GM18507 (cell line): Measurements from ENCODE around the gene TTC23.
"Not testable (repeated sequence)": the region's sequence is repeated elsewhere in the genome, so short reads cannot be mapped to it uniquely, and the experiment has no call there.

ENCODE experiments used
- DNase-seq: peaks from one replicate; pipeline ENCODE4 v3.0.0; 2011; ENCODE audit warnings: low read depth; ENCODE audit not compliant: insufficient read length; ENCODE audit errors: extremely low spot score
- FAIRE-seq: peaks from 2 replicates; lab custom pipeline; 2011; peaks lifted over from hg19 to GRCh38; lab: Jason Lieb, UNC

The TTC23 gene

DNA sequence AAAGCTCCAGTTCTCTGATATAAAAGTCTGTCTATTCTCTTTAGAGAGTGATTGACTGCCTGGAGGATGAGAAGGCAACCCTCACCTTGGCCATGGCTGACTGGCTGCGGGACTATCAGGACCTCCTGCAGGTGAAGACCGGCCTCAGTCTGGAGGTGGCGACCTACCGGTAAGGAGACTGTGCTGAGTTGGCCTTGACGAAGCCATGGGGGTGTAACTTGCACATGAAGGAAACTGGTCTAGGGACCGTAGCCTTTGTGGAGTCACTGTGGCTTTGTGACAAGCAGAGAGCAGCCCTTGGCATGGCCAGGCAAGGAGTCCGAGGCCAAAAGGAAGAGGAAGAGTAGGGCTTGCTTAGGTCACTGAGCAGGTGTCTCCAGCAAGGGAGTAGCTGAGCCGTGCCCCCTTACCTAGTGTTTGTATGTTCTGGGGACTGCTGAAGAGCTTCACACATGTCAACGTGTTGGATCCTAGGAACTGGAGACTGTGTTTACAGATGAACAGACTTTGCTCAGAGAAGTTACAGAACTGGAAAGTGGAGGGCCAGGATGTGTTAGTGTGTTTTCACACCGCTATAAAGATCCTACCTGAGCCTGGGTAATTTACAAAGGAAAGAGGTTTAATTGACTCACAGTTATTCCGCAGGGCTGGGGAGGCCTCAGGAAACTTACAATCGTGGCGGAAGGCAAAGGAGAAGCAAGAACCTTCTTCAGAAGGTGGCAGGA, 135.7 kb downstream of the TTC23 start:
- FAIRE-seq (no peak), DNase-seq (no peak)

DNA sequence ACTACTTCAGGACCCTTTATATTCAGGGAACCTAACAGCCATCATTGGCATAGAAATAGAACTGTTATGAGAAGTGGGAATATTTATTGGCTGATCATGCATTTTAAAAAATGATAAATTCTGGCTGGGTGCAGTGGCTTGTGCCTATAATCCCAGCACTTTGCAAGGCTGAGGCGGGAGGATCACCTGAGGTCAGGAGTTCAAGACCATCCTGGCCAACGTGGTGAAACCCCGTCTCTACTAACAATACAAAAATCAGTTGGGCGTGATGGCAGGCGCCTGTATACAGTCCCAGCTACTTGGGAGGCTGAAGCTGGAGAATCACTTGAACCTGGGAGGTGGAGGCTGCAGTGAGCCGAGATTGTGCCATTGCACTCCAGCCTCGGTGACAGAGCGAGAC, 137.7 kb downstream of the TTC23 start:
- FAIRE-seq, DNase-seq: not testable (repeated sequence)

DNA sequence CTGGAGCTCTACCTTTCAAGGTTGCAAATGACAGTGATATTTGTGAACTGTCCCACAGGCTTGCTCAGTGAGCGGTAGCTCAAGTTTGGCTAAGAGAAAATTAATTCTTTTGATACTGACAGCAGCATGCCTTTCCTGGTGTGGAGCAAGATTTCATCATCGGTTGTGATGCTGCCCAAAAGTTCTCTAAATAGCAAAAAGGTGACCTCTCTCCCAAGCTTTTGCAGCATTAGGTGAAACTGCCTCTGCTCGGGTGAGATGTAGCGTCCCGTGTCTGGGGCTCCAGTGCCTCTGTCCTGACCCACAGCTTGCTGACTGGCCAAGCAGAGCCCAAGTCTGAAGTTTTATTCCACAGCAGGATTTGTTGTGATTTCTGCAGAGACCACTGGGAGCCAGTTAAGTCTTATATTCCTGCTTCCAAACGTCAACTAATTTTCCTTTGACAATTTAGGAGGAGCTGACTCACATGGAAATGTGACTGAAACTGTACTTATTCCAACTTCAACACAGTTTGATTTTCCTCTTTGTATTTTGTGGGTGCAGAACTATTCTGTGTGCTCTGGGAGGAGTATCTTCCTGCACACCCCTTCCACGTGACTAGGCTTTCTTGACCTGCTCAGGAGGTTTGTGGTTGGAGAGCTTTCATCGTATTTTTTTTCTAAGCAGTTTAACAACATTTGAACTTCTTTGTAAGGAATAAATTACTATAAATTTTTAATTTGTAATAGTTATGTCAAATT, 138.6 kb downstream of the TTC23 start:
- DNase-seq (no peak), FAIRE-seq (no peak)

DNA sequence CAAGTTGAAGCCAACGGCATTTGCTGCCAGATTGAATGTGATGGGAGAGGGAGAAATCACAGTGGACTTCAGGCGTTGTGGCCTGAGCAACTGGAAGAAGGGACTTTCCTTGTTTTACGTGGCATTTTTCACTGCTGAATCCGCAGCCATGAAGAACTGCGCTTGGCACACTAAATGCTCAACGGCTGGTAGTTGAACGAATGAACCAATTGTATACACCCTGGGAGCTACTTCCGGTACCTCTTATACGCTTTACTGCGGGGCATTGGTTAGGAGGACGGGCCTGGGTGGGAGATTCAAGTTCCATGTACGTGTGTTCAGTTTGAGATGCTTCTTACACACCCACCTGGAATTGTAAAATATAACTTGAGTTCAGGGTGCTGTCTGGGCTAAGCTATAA, 139.3 kb downstream of the TTC23 start:
- FAIRE-seq = no peak
- no peak for DNase-seq

DNA sequence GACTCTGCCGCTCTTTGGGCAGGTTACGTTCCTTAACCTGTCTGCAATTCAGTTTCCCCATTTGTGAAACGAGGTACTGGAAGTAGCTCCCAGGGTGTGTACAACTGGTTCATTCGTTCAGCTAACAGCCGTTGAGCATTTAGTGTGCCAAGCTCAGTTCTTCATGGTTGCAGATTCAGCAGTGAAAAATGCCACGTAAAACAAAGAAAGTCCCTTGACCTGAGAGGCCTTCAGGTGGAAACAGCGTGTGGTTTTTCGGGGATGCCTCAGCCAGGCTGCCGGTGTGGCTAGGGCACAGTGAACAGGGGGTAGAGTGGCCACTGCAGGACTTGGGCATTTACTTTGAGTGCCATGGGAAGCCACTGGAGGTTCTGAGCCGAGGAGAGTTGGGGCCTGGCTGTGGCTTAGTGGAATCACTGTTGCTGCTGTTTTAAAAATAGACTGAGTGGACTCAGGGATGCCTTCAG, 139.8 kb downstream of the TTC23 start:
- no peak for DNase-seq
- no peak for FAIRE-seq

DNA sequence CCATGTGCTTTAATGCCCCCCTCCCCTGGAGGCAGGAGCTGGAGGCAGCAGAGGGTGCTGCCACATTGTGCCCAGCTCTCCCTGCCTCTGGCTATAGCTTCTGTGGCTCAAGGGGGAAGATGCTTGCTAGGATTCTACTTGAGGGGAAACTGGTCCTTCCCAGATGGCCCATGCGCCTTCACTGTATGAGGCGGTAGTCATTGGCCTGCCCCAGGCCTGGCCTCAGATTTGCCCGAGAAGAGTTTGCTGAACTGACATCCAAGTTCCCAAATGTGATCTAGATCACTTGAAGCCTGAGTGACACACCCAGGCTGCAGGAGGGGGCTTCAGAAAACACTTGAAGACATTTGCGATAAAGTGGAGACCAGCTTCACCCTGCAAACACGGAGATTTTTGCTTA, 140.4 kb downstream of the TTC23 start:
- FAIRE-seq = no peak

DNA sequence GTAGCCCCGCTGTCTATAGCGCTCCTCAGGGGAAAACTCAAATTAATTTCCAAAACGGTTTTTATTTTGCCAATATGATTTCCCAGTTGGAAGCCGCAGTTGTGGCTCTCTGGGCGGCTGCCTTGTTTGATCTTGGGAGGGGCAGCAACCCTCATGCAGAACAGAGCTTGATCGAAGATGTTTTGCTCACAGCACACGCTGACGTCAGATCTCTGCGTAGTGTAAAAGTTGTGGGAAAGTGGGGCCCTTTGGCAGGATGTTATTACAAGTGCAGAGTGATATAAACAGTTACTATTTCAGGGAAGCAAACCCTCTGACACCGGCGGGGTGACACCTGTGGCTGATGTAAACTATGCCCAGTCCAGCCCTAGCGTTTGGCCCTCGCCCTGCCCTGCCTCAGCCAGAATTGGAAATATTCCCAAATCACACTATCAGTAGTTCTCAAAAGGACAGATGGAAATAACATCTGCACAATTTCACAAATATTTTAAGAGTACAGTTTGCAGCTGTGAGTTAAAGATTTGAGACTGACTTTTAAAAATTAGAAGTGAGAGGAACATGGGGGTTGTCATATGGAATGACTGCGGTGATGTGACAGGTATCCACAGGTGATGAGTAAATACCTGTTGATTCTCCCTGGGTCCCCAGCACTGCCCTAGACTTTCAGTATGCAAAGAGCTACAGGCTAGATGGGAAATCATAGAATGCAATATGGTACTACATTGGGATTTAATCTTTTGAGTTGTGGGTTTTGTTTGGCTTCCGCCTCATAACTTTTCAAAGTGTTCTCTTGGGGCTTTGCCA, 142.8 kb downstream of the TTC23 start:
- DNase-seq (no peak), FAIRE-seq (no peak)

More for the DNA sequence above, 140.4 kb downstream of the TTC23 start:
- no peak for DNase-seq

DNA sequence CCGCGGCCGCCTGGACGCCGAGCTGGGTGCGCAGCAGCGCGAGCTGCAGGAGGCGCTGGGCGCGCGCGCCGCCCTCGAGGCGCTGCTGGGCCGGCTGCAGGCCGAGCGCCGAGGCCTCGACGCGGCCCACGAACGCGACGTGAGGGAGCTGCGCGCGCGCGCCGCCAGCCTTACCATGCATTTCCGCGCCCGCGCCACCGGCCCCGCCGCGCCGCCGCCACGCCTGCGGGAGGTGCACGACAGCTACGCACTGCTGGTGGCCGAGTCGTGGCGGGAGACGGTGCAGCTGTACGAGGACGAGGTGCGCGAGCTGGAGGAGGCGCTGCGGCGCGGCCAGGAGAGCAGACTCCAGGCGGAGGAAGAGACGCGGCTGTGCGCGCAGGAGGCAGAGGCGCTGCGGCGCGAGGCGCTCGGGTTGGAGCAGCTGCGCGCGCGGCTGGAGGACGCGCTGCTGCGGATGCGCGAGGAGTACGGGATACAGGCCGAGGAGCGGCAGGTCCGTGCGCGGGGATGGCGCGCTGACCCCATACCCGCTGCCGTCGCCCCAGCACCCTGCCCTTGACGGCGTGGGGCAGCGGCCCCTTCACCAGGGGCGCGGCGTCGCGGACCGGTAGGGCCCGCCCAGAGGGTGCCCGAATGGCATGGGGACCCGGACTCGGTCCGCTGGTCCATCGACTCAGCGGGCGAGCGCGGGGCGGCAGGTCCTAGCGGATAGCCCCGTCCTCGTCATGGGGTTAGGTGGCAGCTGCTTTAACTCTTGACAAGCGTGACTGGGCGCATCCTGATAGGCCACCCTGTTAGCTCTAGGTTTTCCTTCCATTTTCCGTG, 143.7 kb downstream of the TTC23 start:
- DNase-seq (no peak), FAIRE-seq (no peak)

DNA sequence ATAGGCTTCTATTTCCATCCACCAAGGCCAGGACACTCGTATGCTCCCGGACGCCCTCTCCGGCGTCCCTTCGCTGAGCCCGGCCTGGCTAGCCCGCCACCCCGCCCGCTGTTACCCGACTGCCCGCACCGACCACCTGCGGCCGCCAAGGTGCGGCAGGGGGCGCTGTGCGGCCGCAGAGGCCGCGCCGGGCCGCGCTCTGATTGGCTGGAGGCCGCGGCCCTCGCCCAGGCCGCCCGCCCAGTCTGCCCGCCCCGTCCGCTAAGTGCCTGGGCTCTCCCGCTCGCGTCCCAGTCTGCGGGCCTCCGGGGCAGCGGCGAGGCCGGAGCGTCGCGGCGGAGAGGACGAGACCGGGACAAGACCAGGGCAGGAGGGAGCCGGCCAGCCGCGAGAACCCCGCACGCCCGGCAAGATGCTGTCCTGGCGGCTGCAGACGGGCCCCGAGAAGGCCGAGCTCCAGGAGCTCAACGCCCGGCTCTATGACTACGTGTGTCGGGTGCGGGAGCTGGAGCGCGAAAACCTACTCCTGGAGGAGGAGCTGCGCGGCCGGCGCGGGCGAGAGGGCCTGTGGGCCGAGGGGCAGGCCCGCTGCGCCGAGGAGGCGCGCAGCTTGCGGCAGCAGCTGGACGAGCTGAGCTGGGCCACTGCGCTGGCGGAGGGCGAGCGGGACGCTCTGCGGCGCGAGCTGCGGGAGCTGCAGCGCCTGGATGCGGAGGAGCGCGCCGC, 144.4 kb downstream of the TTC23 start, which contains the start of gene SYNM:
Gene SYNM, plus strand, starts transcription at position 293 of the 726 bp plus-strand sequence. Its CDS starts 120 bp downstream, at position 413.
- no peak for FAIRE-seq

DNA sequence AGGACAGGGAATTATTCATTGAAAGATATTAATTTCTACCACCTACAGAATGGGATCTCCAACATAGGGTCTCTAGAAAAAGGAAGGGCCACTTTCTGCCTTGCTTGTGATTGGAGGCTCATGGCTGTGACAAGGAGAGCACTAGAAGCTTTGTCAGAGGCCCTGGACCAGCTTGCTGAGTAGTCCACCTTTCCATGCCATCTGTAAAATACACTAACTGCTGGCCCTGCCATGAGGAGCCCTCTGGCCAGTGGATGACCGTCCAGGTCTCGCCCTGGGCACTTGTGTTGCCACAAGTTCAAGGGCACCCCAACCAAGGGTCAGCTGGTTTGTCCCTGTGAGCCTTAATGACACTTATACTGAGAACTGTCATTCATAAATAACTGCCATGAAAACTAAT, 146.1 kb downstream of the TTC23 start:
- DNase-seq (no peak), FAIRE-seq (no peak)

More for the DNA sequence above, 144.4 kb downstream of the TTC23 start, which contains the start of gene SYNM:
- peak; percentile 65 for DNase-seq

DNA sequence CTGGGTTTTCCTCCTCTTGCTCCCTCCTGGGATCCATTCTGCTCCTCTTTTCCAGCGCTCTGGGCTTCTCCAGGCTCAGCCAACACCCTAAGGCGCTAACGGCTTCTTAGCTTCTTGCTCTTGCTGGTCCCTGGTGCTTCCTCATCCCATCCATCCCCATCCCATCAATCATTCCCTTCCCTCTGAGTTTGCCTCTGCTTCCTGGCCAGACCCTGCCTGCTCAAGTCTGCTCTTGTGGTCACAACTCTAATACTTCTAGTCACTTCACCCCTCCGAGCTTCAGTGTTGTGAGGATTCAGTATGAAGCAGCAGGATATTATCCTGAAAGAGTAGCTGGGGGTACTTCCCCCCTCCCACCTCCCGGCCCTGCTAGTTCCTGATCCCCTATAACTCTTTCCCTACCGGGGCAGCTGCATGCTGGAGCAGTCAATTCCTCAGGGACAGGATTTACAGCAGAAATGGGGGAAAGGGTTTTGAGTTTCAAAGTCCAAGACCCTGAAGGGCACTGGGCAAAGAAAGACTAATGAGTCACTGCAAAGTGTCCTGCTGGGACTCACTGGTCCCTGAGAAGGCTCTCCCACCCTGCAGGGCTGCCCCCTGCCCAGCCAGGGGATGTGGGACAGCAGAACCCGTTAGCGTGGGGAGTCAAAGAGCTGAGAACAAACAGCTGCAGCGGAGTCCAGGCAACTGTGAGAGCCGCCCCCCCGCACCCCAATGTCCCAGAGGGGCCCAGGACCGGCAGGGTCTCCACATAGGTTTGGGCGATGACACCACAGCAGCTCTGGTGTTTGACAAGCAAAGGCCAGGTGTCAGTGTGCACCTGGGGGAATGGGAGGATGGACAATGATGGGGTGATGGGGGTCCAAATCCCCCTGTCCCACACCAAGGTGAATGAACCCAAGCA, 146.8 kb downstream of the TTC23 start:
- no peak for DNase-seq
- FAIRE-seq = no peak

DNA sequence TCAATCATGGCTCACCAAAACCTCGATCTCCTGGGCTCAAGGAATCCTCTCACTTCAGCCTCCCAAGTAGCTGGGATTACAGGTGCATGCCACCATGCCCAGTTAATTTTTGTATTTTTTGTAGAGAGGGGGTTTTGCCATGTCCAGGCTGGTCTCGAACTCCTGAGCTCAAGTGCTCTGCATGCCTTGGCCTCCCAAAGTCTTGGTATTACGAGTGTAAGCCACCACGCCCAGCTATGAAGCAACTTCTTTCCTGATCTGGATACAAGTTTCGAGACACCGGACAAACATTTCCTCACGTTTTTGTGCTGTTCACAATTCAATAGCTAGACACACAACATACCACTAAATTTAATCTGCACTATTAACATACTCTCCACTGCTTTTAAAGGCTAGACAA, 147.9 kb downstream of the TTC23 start:
- FAIRE-seq (no peak), DNase-seq (no peak)

DNA sequence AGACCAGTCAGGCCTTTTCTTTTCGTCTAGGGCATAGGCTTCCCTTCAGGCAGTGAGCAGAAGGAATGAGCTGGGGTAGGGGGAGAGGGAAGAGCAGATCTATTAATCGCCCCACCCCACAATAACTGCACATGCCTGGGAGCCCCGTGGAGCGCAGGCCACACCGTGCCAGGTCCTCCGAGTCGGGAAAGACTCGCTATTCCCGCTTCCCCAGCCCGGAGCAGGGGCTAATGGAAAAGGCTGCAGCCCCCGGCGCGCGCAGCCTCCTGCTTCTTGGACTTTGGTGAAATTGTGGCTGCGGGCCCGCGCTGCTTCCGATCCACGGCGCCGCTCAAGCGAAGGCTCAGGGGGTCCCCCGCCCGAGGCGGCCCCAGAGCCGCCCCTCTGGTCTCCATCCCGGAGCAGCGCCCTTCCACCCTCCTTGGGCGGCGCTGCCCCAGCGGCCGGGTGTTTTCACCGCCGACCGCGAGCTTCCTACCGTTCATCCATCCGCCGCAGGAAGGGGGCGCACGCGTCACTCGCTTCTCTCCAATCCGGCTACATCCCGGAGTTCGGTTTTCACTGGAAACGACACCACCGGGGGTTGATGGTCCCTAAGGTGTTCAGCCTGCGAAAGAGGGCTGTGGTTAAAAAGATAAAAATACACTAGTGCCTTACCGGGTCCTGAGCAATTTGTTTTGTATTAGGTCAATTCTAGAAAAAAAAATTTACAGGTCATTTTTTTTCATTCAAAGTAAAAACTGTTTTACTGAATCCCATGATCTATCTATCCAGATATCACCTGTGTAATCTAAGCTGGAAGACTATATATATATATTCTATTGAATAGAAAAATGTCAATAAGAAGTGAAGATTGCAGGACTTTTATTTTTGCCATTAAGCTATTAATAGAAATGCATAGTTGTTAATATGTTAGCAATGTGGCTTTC, 148.9 kb downstream of the TTC23 start:
- FAIRE-seq (peak; percentile 67), DNase-seq (no peak)

DNA sequence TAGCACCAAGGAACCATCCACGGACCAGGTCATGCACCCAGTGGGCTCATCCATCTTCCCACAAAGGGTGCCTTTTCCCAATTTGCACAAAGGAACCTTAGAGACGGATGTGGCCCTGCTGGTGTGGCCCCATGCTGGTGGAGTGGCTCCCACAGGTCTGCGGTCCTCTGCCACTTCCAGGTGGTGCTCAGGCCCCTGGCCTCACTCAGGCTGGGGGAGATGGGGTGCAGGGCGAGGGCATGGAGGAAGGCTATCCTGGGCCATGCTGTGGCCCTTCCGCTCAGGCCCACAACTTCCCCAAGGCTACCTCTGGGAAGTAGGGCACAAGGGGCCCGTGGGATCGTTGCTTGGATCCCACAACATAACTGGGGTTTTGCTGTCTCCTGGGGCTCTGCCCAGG, 149.7 kb downstream of the TTC23 start:
- FAIRE-seq = no peak

DNA sequence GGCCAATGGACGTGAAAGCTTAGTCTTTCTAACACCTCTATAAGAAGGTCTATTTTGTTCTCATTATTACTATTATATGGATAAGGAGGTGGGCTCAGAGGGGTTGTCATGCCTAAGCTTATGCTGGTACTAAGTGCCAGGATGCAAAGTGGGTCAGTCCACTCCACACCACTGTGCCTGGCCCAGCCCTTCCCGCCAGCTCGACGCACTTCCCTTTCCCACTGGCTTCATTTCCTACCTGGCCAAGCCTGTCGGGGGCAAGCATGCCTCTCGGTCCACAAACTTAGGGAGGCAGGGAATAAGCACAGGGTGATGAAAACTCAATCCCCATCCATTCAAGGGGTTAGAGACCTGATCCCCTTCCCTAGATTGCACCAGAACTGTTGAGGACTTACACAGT, 150.4 kb downstream of the TTC23 start:
- DNase-seq = no peak
- no peak for FAIRE-seq

More for the DNA sequence above, 149.7 kb downstream of the TTC23 start:
- DNase-seq = no peak

DNA sequence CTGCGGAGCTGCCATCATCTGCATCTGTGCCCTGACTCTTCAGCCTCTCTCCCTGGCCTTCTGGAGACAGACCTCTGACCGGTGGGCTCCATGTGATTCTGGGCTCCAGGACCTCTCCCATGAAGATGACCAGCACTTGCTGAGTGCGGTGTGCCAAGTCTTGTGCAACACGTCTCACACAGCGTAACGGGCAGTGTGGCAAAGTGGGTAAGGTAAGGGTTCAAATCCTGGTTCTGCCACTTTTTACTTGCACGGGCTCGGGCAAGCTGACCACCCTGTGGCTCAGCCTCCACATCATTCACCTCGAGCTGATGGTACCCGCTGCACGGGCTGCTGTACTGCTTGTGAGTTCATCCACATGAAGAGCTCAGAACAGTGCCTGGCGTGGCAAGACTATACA, 151.0 kb downstream of the TTC23 start:
- no peak for FAIRE-seq
- no peak for DNase-seq
